ENCODE measurements around the gene IL37. TPM values are rescaled to one million over a fixed set of nuclear protein-coding genes. Genes with fewer than 3 reads are reported as not detected.
A peak's percentile ranks its signal among the peaks of the same experiment; 100 is the strongest.

The IL37 gene
- total RNA-seq, 1 donor from 2014 or later, result not detected

DNA sequence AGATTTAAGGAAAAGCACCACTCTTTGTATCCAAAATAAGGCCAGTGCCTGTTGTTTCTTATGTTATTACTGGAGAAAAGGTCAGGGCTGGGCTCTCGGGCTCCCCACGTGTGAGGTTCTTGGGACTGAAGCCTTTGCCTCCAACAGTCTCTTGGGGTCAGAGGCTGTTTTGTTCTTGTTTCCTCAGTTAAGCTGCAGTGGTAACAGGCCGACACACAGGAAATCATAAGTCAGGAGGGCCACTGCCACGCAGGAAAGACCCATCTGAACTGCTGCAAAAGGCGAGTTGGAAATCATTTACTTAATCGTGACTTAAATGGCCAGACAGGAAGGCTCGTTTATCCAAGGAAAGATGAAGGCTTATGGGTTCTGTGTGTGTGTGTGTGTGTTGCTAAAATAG, 30.3 kb upstream of the IL37 start:
- H3K4me3 ChIP-seq (ENCODE audit: low read depth, low read length), result no peak overlapping the region
- no peak for DNase-seq (ENCODE audit: low read depth)
- TF ChIP-seq, protein P1, sequence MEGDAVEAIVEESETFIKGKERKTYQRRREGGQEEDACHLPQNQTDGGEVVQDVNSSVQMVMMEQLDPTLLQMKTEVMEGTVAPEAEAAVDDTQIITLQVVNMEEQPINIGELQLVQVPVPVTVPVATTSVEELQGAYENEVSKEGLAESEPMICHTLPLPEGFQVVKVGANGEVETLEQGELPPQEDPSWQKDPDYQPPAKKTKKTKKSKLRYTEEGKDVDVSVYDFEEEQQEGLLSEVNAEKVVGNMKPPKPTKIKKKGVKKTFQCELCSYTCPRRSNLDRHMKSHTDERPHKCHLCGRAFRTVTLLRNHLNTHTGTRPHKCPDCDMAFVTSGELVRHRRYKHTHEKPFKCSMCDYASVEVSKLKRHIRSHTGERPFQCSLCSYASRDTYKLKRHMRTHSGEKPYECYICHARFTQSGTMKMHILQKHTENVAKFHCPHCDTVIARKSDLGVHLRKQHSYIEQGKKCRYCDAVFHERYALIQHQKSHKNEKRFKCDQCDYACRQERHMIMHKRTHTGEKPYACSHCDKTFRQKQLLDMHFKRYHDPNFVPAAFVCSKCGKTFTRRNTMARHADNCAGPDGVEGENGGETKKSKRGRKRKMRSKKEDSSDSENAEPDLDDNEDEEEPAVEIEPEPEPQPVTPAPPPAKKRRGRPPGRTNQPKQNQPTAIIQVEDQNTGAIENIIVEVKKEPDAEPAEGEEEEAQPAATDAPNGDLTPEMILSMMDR (conservative IDR thresholded peaks at IDR 0.05; ENCODE audit: low read depth, low read length), result no peak

DNA sequence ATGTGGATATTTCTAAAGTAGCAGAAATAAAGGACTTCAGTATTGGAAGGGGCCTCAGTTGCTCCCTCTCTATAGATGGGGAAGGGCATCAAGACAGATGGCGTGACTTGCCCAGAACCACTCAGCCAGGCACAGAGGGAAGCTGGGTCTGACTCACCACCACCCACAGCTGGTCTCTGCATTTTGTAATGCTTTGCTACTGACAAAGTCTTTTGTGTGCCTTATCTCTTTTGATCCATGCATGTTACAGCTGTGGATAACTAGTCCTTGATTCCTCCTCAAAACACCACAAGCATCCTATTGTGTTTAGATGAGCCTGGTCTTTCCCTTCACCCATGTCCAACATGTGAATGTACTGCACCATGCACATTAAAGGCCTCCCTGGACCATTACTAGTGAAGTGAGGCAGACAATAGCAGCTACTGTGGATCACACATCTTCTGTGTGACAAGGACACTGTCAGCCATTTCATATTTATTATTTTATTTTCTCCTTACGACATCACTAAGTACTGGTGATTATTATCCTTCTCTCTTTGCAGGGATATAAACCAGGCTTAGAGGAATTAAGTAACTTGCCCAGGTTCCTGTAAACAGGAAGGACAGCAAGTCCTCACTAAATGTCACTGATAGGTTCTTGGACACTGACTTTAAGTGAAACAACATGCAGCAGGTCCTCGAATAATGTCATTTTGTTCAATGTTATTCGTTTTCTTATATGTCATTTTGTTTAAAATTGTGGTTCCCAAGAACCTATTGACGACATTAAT, 29.6 kb upstream of the IL37 start:
- H3K4me3 ChIP-seq (ENCODE audit: low read depth, low read length), result no peak overlapping the region
- DNase-seq (ENCODE audit: low read depth), result no peak
- TF ChIP-seq, protein P1 (conservative IDR thresholded peaks at IDR 0.05; ENCODE audit: low read depth, low read length), result no peak

DNA sequence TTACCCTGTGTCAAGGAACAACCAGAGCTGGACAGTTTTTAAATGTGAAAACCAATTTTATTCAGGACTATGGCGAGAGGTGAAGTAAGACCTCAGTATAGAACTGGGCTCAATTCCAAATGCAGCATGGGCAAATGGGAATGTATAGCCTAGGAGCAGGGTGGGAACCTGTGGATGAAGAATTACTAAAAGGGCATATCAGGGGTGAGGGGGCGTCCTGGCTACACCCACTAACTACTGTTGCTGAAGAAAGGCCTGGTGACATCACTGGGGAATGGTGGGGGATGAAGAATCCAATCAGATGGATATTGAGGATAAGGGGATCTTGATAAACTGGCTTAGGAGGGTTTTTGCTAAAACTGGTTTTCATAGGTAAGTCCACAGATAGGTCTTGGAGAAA, 27.3 kb upstream of the IL37 start:
- TF ChIP-seq, protein P1 (conservative IDR thresholded peaks at IDR 0.05; ENCODE audit: low read depth, low read length), result no peak
- H3K4me3 ChIP-seq (ENCODE audit: low read depth, low read length), result no peak overlapping the region
- DNase-seq (ENCODE audit: low read depth), result no peak

DNA sequence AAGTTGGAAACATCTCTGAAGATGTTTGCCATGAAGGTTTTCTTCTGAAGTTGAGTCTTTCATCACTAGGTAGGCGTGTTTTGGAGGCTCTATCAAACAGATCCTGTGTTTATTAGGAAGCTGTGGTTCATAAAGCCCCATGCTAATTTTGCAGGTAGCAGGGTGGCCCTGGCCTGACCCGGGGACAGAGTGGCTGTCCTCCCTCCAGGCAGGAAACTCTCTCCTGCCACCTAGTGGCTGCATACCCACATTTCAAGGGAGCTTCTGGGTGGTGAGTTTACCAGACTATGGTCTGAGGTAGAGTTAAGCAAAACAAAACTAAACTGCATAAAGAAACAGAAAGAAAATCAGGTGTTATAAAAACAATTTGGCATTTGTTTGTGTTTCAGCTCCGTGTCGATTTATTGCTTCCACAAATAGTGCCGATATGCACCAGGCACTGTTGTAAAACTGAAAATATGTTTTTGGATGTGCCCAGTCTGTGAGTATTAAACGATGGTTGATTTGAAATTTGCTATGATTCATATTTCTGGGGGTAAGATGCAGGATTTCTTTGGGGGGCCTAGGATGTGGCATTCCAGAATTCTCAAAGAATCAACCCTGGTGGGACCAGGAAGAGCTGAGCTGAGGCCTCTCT, 26.0 kb upstream of the IL37 start:
- H3K4me3 ChIP-seq (ENCODE audit: low read depth, low read length), result no peak overlapping the region
- no peak for DNase-seq (ENCODE audit: low read depth)
- TF ChIP-seq, protein P1 (conservative IDR thresholded peaks at IDR 0.05; ENCODE audit: low read depth, low read length), result peak; percentile 96

DNA sequence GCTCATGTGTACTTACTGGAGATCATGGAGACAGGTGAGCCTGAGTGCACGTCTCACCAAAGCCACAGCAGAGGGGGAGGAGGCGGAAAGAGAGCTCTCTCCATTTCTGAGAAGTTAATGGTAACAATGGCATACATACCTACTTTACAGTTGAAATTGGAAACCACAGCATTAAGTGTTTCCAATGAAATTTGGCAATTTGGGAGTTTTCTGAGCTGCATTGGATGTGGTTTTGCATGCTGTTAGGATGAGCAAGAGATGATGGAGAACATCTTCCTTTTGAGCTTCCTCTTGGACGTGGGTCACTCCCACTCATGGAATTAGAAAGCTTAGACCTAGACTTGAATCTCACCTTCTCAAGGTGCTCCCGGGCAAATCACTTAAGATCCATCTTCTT, 25.5 kb upstream of the IL37 start:
- no peak overlapping the region for H3K4me3 ChIP-seq (ENCODE audit: low read depth, low read length)
- TF ChIP-seq, protein P1 (conservative IDR thresholded peaks at IDR 0.05; ENCODE audit: low read depth, low read length), result no peak
- DNase-seq (ENCODE audit: low read depth), result no peak

DNA sequence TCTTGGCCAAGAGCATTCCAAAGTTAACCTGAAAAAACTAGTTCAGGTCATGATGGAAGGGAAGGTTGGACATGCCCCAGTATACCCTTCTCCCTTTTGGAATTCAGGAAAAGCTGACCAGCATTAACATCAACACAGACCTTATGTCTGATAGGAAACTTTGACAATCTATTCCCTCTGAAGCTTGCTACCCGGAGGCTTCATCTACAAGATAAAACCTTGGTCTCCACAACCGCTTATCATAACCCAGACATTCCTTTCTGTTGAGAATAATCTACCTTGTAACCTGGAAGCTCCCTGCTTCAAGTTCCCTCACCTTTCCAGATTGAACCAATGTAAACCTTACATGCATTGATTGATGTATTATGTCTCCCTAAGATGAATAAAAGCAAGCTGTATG, 24.7 kb upstream of the IL37 start:
- no peak overlapping the region for H3K4me3 ChIP-seq (ENCODE audit: low read depth, low read length)
- DNase-seq (ENCODE audit: low read depth), result no peak
- TF ChIP-seq, protein P1 (conservative IDR thresholded peaks at IDR 0.05; ENCODE audit: low read depth, low read length), result no peak
